Measurements from ENCODE around the gene GFM2.
"Not testable (repeated sequence)": the region's sequence is repeated elsewhere in the genome, so short reads cannot be mapped to it uniquely, and the experiment has no call there.

Gene GFM2

GRCh38 chr5:74676466-74676865, 90.5 kb downstream of the GFM2 start:
- not testable (repeated sequence) for H3K36me3 ChIP-seq (ENCODE audit: control insufficient read depth, insufficient read depth, low read length); H3K27me3 ChIP-seq (replicated peaks; ENCODE audit: control insufficient read depth, insufficient read depth, low read length, poor library complexity, severe bottlenecking); DNase-seq; H3K27ac ChIP-seq (ENCODE audit: insufficient read depth, low read length, poor library complexity, severe bottlenecking); H3K4me3 ChIP-seq (ENCODE audit: insufficient read depth, low read depth, low read length, poor library complexity, severe bottlenecking); H3K4me1 ChIP-seq (ENCODE audit: control insufficient read depth, insufficient read depth, low read length, poor library complexity, severe bottlenecking); H3K9me3 ChIP-seq (ENCODE audit: control insufficient read depth, low read length)

- Histone ChIP-seq H3K27ac (ENCODE audit: insufficient read depth, low read length, poor library complexity, severe bottlenecking) (no peak overlapping the region), H3K4me3 (ENCODE audit: insufficient read depth, low read depth, low read length, poor library complexity, severe bottlenecking) (no peak overlapping the region)
- no peak for DNase-seq
Observed at GRCh38 chr5:74673011-74673790, 93.7 kb downstream of the GFM2 start.

GRCh38 chr5:74672215-74672877, 94.6 kb downstream of the GFM2 start:
- Histone ChIP-seq H3K27ac (ENCODE audit: insufficient read depth, low read length, poor library complexity, severe bottlenecking) (no peak overlapping the region), H3K36me3 (ENCODE audit: control insufficient read depth, insufficient read depth, low read length) (no peaks in the 10 kb centered on the region), H3K27me3 (replicated peaks; ENCODE audit: control insufficient read depth, insufficient read depth, low read length, poor library complexity, severe bottlenecking) (no peaks in the 10 kb centered on the region), H3K4me3 (ENCODE audit: insufficient read depth, low read depth, low read length, poor library complexity, severe bottlenecking) (no peak overlapping the region), H3K9me3 (ENCODE audit: control insufficient read depth, low read length) (no peaks in the 10 kb centered on the region), H3K4me1 (ENCODE audit: control insufficient read depth, insufficient read depth, low read length, poor library complexity, severe bottlenecking) (no peaks in the 10 kb centered on the region)
- DNase-seq: no peak

More at GRCh38 chr5:74673011-74673790, 93.7 kb downstream of the GFM2 start:
- Histone ChIP-seq H3K27me3 (replicated peaks; ENCODE audit: control insufficient read depth, insufficient read depth, low read length, poor library complexity, severe bottlenecking) (no peaks in the 10 kb centered on the region), H3K4me1 (ENCODE audit: control insufficient read depth, insufficient read depth, low read length, poor library complexity, severe bottlenecking) (no peaks in the 10 kb centered on the region), H3K36me3 (ENCODE audit: control insufficient read depth, insufficient read depth, low read length) (no peaks in the 10 kb centered on the region), H3K9me3 (ENCODE audit: control insufficient read depth, low read length) (no peaks in the 10 kb centered on the region)
